ENCODE measurements around the gene SIPA1L3. TPM values are rescaled to one million over a fixed set of nuclear protein-coding genes. Genes with fewer than 3 reads are reported as not detected.
A peak's percentile ranks its signal among the peaks of the same experiment; 100 is the strongest.

Gene SIPA1L3
- total and polyA plus RNA-seq, 8 donors, result 19.7 to 44.8 (median 25.8) TPM

GRCh38 chr19:37936166-37936565 is 29.2 kb downstream of the SIPA1L3 start:
- 19 to 25% methylated on average over 2 of the region's 2 CpGs for WGBS, 2 donors
- FAIRE-seq (no peak), ATAC-seq (peak; percentile 5 to 50 (median 25)), DNase-seq (peak in 4 of 6 donors; percentile 16 to 72 (median 30))
- Histone ChIP-seq H3K4me3 (no peak overlapping the region), H3K27me3 (no peaks in the 10 kb centered on the region), H3K27ac (peak overlapping the region in 2 of 4 donors; percentile 27 to 46), H3K9me3 (no peaks in the 10 kb centered on the region), H3K4me1 (peaks cover 7 to 35% (median 23%) of the 10 kb centered on the region in 3 donors), H3K36me3 (no peaks in the 10 kb centered on the region)
- no peak for TF ChIP-seq CTCF (IDR thresholded peaks at IDR 0.05)
- intact Hi-C loops (cut with DNase I), result no loop called here

GRCh38 chr19:37936886-37937285 is 29.9 kb downstream of the SIPA1L3 start:
- H3K4me3 ChIP-seq, result no peak overlapping the region
- FAIRE-seq (no peak), DNase-seq (no peak), ATAC-seq (no peak)
- H3K36me3 ChIP-seq, result no peaks in the 10 kb centered on the region
- WGBS, 2 donors, result 100% methylated on average over 2 of the region's 2 CpGs
- no peaks in the 10 kb centered on the region for H3K9me3 ChIP-seq
- peak overlapping the region in 2 of 4 donors; percentile 27 to 46 for H3K27ac ChIP-seq
- H3K27me3 ChIP-seq, result no peaks in the 10 kb centered on the region
- no peak for TF ChIP-seq CTCF (IDR thresholded peaks at IDR 0.05)
- peaks cover 4 to 32% (median 16%) of the 10 kb centered on the region in 3 donors for H3K4me1 ChIP-seq
- intact Hi-C loops (cut with DNase I), result no loop called here

- H3K4me1 ChIP-seq, result peaks cover 4 to 32% (median 16%) of the 10 kb centered on the region in 3 donors
- FAIRE-seq (no peak), DNase-seq (no peak), ATAC-seq (no peak)
- H3K27ac ChIP-seq, result no peak overlapping the region
- no peaks in the 10 kb centered on the region for H3K27me3 ChIP-seq
- H3K9me3 ChIP-seq, result no peaks in the 10 kb centered on the region
- H3K36me3 ChIP-seq, result no peaks in the 10 kb centered on the region
- intact Hi-C loops (cut with DNase I), result no loop called here
- no peak for TF ChIP-seq CTCF (IDR thresholded peaks at IDR 0.05)
- no peak overlapping the region for H3K4me3 ChIP-seq
- 93 to 95% methylated on average over 1 of the region's 1 CpG for WGBS, 2 donors
Measured at GRCh38 chr19:37938353-37938752, 31.3 kb downstream of the SIPA1L3 start.

GRCh38 chr19:37941782-37942515 is 34.9 kb downstream of the SIPA1L3 start:
- WGBS, 2 donors, result 57 to 60% methylated on average over 12 of the region's 12 CpGs
- no peak for FAIRE-seq
- Histone ChIP-seq H3K9me3 (no peaks in the 10 kb centered on the region), H3K4me3 (no peak overlapping the region), H3K4me1 (peaks cover 0 to 14% (median 13%) of the 10 kb centered on the region in 3 donors), H3K27me3 (no peaks in the 10 kb centered on the region), H3K36me3 (no peaks in the 10 kb centered on the region), H3K27ac (peak overlapping the region in 1 of 4 donors; percentile 12)
- intact Hi-C loops (cut with DNase I), result no loop called here
- DNase-seq, result no peak
- ATAC-seq, result no peak
- TF ChIP-seq CTCF (IDR thresholded peaks at IDR 0.05), result no peak

- Histone ChIP-seq H3K27me3 (no peaks in the 10 kb centered on the region), H3K36me3 (no peaks in the 10 kb centered on the region), H3K27ac (no peak overlapping the region), H3K4me1 (peaks cover 0 to 12% (median 11%) of the 10 kb centered on the region in 3 donors), H3K9me3 (no peaks in the 10 kb centered on the region), H3K4me3 (no peak overlapping the region)
- no peak for DNase-seq
- 91 to 92% methylated on average over 6 of the region's 6 CpGs for WGBS, 2 donors
- TF ChIP-seq CTCF (IDR thresholded peaks at IDR 0.05), result no peak
- intact Hi-C loops (cut with DNase I), result no loop called here
- no peak for ATAC-seq
- no peak for FAIRE-seq
Measured at GRCh38 chr19:37942516-37942902, 35.5 kb downstream of the SIPA1L3 start.

All from pancreas (tissue), 10 donors.